HG03442 (cell line): Measurements from ENCODE around the gene SNAP25.

Source experiments
- ATAC-seq: cut with Tn5 transposase; IDR thresholded peaks from one replicate; pipeline ENCODE4 v1.9.1; 2021; ENCODE audit warnings: mild to moderate bottlenecking, moderate library complexity; ENCODE audit not compliant: unreplicated experiment

Gene SNAP25

DNA sequence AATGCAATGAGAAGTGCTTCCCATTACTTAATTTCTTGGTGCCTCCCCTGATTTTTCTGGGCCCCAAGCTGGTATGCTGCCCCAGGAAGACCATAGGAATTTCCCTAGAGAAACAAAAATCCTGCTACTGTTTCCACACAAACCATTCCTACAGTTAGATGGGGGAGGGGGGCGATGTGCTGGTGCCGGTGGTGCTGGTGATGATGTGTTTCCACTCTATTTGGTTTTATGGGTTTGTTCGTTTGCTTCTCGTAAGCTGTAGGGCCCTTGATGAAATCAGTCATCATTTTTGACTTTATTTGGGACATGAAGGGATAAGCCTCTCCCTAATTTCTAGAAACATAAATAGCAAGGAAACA lies 110.2 kb downstream of the SNAP25 start:
- ATAC-seq = no peak

GRCh38 chr20:10329387-10330005 lies 110.9 kb downstream of the SNAP25 start:
- no peak for ATAC-seq

DNA sequence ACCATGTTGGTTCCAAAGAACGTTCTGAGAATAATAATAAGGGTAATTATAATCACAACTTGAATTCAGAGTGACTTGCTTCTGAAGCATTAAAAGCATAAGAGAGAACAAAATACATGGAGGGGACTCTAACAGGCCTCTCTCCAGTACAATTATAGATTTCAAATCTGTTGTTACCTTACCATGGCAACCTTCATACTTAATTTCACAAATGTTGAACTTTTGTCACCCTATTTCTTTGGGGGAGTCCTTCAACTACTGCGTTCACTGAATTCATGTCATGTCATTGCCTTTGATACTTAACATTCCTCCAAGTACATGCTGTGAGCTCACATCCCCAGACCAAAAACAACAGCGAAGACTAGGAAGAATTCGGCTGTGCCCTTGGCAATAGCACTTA lies 111.4 kb downstream of the SNAP25 start:
- ATAC-seq = no peak

DNA sequence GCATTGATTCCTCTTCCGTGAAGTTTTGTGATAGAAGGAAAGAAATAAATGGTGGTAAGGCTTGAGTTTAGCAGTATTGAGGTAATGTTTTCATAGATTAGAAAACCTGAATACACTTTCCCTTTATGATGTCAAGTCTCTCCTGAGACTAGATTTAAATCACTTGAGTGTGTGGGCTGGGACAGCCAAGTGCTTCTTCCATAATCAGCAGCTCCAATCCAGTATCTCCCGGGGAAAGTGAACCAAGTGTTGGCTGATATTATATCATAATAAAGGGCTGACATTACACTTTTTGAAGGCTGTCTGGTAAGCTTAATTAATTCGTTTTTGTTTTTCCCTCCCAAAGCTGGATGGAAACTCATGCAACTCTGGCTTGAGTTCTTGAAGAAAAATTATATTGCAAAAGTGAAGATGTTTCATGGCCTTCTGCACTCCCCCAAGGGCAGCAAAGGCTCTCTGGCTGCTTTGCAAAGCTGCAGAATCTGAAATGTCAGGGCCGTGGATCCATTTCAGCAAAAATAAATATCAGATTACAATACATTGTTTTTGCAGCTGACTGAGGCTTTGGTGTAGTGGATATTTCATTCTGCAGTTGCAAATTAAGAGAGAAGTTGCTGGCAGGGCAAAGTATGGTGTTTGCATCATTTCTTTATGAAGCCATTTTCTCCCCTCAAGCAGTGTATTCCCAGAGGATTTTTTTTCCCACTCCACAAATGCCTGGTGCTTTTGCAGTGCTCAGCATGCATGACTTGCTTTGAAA lies 114.2 kb downstream of the SNAP25 start:
- ATAC-seq = no peak

- ATAC-seq = no peak
Observed at GRCh38 chr20:10336959-10337729, 118.5 kb downstream of the SNAP25 start.

- ATAC-seq = no peak
Observed at GRCh38 chr20:10338426-10339180, 120.0 kb downstream of the SNAP25 start.

GRCh38 chr20:10339609-10340008 lies 121.0 kb downstream of the SNAP25 start:
- no peak for ATAC-seq

DNA sequence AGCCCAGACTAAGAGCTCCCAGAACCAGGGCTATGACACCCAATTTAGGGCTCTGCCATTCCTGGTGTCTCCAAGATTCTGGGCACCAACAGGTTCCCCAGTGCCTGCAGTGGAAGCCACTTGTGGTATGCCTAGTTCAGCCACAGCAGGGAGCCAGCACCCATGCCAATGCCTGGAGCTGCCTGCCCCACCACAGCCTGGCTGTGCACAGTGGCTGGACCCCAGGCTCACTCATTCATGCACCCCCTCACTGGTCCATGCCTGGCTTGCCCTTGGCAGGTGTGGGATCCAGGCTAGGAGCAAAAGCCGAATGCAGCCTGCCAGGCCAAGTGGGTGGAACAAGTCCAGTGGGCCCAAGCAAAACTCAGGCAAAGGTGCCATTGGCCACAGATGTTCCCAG lies 123.5 kb downstream of the SNAP25 start:
- ATAC-seq = no peak

DNA sequence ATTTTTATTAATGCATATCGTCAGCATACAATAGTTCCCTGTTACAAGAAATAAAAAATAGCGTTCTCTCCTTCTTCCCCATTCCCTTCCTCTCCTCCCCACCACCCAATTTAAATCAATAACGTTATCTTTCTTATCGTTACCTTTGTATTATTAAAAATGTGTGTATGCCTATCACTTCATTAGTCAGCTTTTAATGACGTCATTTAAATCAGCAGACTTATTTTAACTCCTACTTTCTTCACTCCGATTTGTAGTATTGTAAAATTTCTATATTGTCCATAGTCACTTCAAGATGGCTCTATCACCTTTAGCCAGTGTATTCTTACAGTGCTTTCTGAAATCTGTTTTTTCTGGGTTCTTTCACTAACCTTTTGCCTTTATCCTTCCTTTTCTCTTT lies 126.3 kb downstream of the SNAP25 start:
- ATAC-seq = no peak

- no peak for ATAC-seq
Observed at GRCh38 chr20:10347086-10347880, 128.7 kb downstream of the SNAP25 start.

GRCh38 chr20:10349118-10349517 lies 130.5 kb downstream of the SNAP25 start:
- no peak for ATAC-seq

DNA sequence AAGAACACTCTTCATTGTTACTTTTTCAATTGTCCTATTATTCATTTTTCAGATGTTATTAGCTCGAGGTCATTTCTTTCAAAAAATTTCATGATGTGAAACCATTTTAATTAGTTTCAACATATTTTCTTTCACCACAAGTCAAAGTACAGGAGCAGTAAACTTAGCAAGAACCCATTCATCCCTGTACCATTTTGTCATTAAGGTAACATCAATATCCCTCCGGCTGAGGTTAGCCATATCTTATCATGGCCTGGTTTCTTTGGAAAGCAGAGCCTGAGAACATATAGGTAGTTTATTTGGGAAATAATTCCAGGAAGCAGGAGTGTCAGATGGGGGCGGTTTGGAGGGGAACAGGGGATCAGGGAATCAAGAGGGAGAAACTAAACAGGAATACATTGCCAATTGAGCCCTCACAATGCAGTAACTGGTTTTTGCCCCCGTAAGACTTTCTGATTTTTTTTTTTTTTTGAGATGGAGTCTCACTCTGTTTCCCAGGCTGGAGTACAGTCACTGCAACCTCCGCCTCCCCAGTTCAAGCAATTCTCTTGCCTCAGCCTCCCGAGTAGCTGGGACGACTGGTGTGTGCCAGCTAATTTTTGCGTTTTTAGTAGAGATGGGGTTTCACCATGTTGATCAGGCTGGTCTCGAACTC lies 131.7 kb downstream of the SNAP25 start:
- ATAC-seq = no peak

DNA sequence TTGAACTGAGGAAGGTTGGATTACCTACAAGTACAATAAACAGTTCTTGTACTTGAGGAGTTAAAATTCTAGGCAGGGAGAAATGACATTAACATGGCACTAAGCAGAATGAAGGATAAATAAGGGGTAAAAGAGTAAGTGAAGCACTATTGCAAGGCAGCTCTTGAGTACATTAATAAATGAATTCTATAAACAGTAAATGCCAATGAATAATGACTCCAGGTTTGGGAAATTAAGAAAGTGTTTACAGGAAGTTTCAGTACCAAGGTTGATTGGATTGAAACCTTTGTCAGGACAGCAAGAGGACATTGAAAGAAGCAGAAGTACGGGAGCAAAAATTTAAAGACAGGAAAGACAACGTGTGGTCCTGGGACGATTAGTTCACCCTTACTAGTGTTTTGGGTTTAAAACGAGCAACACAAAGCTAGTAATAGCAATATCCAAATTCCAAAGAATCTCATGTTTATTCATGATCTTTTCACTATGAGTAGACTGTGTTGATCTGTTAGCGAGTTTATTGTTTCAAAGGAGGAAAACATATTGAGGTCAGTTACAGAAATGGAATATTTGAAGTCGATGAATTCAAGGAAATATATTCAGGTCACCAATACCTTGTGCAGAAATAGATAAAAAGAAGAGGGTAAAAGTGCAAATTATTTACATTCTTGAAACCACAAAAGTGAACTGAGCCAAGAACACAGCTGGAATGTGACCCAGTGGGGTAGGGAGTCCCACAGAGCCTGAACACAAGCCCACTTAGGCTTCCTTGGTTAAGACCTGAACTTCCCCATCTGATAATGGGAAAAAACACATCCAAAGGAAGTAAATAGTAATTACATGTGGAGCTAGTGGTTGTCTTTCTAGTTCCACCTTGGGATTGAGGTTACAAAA lies 134.5 kb downstream of the SNAP25 start:
- no peak for ATAC-seq

DNA sequence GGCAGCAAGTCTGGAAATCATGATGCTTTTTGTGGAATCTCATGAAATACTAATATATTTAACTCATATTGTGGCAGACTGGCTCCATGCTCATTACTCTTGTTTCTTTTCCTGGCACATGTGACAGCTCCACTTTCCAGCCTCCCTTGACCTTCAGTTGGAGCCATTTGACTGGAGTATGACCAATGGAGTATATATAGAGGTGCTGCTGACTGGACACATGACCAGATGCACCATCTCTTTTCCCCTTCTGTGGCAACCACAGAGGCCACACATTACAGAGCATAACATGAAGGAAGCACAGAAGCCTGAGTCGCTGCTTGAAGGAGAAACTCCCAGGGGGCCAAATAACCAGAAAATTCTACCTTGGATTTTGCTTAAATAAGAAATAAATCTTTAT lies 138.0 kb downstream of the SNAP25 start:
- ATAC-seq = no peak
